T-helper 22 cell (primary cell): Measurements from ENCODE around the gene RNFT2.

Experiments
- DNase-seq: peaks from one replicate; pipeline ENCODE4 v3.0.0-alpha.2; 2020; ENCODE audit warnings: low read depth

Gene RNFT2

DNA sequence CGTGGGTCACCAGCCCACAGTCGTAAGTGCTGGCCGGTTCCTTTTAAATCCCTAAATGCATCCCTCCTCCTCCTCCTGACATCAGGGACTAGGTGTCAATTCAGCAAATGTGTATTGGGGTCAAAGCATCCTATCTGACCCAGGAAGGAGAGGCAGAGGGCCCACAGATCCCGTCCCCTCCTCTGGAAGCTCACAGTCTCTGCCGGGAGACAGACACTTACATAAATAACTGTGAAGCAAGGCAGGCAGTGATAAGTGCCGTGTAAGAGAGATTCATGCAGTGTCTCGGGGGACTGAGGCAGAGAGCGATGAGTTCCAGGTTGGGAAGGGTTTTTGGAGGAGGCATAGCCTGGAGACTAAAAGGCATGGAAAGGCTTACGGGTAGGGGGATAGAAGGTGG, 99.0 kb downstream of the RNFT2 start:
- DNase-seq: no peak

GRCh38 chr12:116838365-116838764, 100.2 kb downstream of the RNFT2 start:
- DNase-seq: no peak

GRCh38 chr12:116839287-116839830, 101.2 kb downstream of the RNFT2 start:
- no peak for DNase-seq

DNA sequence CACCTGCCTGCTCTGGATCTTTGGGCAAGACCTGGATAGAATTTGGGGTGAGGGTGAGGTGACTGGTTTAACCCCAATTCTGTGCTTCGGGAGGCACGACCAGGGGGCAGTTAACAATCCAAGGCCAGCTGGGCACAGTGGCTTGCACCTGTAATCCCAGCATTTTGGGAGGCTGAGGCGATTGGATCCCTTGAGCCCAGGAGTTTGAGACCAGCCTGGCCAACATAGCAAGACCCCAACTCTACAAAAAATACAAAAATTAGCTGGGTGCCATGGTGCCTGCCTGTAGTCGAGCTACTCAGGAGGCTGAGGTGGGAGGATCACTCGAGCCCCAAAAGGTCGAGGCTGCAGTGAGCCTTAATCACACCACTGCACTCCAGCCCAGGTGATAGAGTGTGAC, 105.0 kb downstream of the RNFT2 start:
- no peak for DNase-seq

- DNase-seq: no peak
These were observed 111.1 kb downstream of the RNFT2 start for GRCh38 chr12:116849216-116849615.

DNA sequence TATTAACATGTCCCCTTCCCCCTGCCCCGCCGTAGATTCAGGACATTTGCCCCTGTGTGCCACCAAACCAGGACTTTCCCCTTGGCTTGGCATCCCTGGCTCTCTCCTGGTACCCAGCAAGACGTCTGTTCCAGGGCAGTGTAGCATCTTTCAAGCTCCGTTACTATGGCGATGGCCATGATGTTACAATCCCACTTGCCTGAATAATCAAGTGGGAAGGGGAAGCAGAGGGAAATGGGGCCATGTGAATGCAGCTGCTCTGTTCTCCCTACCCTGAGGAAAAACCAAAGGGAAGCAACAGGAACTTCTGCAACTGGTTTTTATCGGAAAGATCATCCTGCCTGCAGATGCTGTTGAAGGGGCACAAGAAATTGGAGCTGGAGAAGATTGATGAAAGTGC, 114.2 kb downstream of the RNFT2 start:
- DNase-seq: no peak

DNA sequence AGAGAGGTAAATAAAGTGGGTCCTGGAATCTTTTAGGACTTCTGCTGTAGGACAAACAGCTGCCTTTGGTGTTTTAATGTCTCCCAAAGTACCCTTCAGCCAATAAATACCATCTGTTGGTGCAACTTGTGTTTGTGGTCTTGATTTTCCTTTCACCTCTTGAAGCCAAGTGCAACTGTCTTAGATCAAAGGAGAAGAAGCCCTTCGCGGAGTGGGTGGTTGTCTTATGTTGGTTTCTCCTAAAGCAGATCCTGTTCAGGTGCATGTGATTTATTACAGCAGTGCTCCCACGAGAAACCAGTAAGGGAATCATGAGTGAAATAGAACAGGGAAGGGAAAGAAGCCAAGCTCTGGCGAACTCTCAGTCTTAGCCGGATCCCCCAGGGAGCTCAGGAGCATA, 115.4 kb downstream of the RNFT2 start:
- DNase-seq: no peak

DNA sequence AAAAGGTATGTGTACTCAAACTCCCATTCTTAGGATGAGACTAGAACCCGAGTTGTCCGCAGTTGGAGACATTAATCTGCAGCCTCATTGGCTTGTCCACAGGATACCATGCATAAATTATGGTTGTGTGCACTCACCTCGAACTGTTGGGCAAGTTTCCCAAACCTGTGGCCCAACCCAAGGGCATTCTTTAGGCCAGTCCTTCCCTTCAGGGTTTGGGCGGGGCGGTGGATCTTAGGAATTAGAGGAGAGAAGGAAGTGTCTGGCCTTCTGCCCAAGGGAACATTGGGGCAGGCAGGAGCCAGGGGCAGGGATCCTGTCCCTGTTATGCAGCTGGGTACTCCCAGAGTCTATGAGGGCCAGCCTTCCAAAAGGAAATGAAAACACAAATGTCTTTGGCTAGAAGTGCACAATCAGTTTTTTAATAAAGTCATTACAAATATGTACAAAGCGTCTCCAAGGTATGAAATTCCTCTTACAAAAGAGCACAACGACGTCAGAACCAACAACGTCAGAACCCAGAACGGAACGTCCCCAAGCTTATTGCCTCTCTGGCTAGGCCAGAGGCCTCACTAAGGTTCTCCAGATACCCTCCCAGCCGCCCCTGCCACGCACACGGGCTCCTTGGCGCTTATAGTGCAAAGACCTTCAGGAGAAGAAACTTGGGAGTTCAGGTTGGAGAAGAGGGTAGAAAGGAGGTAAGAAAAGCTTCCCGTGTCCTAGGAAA, 117.8 kb downstream of the RNFT2 start:
- no peak for DNase-seq

DNA sequence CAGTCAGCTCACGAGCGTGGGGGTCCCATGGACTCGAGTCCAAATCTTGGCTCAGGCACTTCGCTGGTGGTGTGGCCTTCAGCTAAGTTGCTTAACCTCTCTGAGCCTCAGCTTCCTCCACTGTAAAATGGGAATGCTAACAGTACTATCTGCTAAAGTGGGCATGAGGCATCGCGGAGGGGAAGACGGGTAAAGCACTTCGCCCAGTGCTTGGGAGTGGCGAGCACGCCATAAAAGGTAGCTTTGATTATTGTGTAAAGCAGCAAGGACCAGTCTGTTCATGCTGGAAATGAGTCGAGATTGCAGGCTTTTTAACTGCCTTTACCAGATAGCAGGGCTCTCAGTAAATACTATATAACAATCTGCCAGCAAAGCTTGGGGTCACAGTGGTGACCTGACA, 118.6 kb downstream of the RNFT2 start:
- no peak for DNase-seq

GRCh38 chr12:116859079-116859478, 121.0 kb downstream of the RNFT2 start:
- no peak for DNase-seq

DNA sequence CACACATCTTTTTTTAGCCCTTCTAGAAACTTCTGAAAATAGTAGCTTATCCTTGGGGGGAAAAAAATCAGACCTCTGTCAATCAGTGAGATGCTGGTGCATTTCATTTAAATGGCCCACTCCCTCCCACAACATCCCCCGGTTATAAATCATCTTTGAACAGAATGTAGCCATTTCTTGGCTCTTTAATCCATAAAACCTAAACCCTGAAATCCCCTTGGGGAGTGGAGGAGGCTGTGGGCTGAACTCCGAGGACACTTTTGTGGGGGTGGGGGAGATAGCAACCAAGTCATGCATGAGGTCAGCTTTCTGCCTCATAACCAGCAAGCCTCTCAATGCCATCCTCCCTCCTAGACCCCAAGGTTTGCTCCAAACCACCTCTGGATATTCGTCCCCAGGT, 122.1 kb downstream of the RNFT2 start:
- no peak for DNase-seq

GRCh38 chr12:116861320-116861719, 123.2 kb downstream of the RNFT2 start:
- DNase-seq: no peak

DNA sequence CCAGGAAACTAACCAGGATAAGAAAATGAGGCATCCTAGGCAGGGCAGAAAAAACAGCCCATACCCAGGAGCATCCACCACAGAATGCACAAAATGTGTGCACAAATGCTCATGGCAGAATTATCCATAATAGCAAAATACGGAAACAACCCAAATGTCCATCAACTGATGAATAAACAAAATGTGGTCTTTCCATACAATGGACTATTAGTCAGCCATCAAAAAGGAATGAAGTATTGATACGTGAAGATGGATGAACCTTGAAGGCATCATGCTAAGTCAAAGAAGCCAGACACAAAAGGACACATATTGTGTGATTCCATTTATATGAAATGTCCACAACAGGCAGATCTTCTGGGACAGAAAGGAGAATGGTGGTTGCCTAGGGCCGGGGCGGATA, 124.1 kb downstream of the RNFT2 start:
- DNase-seq: no peak

GRCh38 chr12:116863275-116863767, 125.2 kb downstream of the RNFT2 start:
- no peak for DNase-seq

DNA sequence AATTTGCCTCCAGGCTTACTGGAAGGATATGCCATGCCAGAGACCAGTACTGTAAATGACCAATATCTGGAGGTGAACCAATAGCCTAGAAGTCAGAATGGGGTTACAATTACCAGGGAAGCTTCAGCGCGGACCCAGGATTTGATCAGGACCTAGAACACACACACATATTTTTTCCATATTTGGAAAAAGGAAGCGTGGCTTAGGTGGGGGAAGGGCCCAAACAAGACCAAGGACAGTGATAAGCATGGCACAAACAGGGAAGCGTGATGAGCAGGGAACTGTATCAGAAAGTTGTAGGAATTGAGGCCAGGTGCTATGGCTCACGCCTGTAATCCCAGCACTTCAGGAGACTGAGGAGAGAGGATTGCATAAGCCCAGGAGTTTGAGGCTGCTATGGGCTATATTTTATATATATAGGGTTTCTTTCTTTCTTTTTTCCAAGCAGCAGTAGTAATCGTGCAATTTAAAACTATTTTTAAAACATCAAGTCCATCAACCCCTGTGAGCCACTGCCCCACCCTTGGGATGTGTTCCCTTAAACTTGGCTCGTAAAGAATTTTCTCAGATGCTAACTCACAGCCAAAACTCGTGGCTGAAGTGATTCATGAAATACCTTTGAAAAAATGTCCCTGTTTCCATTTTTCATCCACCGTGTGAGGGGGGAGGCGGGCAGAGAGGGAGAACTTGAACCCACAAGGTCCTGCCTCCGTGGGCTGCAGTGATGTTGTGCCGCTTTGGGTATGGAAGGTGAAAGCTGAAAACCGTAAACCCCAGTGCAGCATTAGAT, 126.5 kb downstream of the RNFT2 start:
- no peak for DNase-seq

DNA sequence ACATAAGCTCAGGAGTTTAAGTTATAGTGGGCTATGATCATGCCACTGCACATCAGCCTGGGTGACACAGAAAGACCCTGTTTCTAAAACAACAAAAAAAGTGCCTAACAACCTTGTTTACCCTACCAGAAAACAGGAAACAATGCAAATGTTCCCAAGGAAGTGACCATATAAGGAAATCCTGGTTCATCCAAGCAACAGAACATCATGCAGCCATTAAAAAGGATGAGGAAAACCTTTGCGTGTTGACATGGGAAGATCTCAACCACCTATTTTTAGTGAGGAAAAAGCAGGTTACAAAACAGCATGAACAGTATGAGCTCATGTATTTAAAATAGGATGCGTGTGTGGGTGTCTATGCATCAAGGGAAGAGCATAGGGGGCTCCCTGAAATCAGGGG, 129.4 kb downstream of the RNFT2 start:
- DNase-seq: no peak

DNA sequence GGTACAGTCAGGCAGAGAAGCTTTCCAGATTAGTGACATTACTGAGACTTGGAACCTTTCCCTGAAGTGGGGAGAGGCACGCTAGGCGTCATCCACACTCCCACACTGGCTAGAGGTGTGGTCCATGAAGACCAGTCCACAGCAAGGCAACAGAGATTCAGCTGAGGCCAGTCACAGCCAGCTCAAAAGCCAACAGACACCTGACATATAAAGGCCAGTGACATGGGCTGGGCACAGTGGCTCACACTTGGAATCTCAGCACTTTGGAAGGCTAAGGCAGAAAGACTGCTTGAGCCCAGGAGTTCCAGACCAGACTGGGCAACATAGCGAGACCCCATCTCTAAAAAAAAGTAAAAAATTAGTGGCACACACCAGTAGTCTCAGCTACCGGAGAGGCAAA, 132.2 kb downstream of the RNFT2 start:
- no peak for DNase-seq

- no peak for DNase-seq
These were observed 136.3 kb downstream of the RNFT2 start for GRCh38 chr12:116874324-116874995.

GRCh38 chr12:116876151-116876869, 138.2 kb downstream of the RNFT2 start:
- DNase-seq: no peak

DNA sequence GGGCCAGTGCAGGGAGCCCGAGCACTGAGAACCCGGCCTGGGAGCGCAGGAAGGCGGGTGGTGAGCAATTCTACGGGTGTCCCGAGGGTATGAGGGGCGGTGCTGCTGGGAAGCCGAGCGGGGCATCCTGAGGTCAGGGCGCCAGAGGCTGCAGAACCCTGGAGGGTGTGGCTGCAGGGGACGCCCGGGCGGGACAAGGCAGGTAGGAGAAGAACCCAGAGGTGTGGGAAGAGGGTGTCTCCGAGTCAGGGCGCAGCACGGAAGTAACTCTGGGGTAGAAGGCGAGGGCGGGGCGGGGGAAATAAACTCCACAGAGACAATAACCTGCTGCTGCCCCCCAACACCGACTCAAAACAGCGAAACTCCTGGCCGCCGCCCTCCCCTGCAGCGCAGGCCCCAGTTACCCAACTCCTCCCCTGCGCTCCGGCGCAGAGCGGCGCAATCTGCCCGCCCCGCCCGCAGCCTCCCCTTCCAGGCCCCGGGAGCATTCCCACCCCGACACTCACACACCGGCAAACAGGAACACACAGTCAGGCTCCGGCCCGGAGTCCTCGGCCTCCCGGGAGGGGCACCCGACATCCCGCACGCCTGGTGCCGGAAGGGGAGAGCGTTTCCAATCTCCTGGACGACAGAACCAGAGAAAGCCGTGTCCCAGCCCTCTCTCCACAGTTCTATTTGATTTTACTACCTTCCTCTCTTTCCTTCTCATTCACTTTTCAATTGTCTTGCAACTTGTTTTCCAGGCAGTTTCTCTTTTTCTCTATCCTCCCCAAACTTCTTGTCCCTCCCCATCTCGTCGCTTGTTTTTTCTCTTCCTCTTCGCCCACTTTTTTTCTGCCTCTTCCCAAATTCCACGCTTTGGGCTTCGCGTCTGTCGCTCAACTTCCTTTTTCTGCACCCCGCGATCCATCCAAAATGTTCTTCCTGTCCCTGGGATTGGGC, 140.7 kb downstream of the RNFT2 start:
- DNase-seq: no peak
